Transverse colon (tissue), 4 donors: ENCODE measurements around the gene SLC4A5. TPM values are rescaled to one million over a fixed set of nuclear protein-coding genes. Genes with fewer than 3 reads are reported as not detected.
A peak's percentile ranks its signal among the peaks of the same experiment; 100 is the strongest.

ENCODE experiments used
- DNase-seq: peaks from one replicate; pipeline ENCODE4 v3.0.0-alpha.2; 2019
- H3K27ac ChIP-seq, 4 donors: fragments of 200-600 bp; sonication (generic); 2 replicates each; pipeline ENCODE4 v1.5.1; 2016 to 2018; ENCODE audit warnings: inconsistent platforms in 4 of 4
- H3K27me3 ChIP-seq: fragments of 200-600 bp; sonication (generic); 2 replicates; pipeline ENCODE4 v1.5.1; 2017; ENCODE audit warnings: inconsistent platforms
- H3K36me3 ChIP-seq, 4 donors: fragments of 200-600 bp; sonication (generic); 2 replicates each; pipeline ENCODE4 v1.5.1; 2017 to 2019; ENCODE audit warnings: inconsistent platforms in 4 of 4
- H3K4me1 ChIP-seq, 4 donors: fragments of 200-600 bp; sonication (generic); 2 replicates each; pipeline ENCODE4 v1.5.1; 2017 to 2020; ENCODE audit warnings: inconsistent platforms in 4 of 4
- H3K4me3 ChIP-seq, 4 donors: fragments of 200-600 bp; sonication (generic); 1 replicate in 1 of 4; 2 replicates in 3 of 4; pipeline versions ENCODE4 v1.5.1 to v1.6.1; 2017 to 2019; ENCODE audit warnings: inconsistent platforms in 4 of 4
- H3K9me3 ChIP-seq, 2 donors: fragments of 200-600 bp; sonication (generic); 2 replicates each; pipeline ENCODE4 v1.5.1; 2017 to 2019; ENCODE audit warnings: inconsistent platforms in 2 of 2
- EP300 ChIP-seq: sonication (generic); formaldehyde crosslinking; IDR thresholded peaks from one replicate; pipeline ENCODE4 v1.6.1; 2017; ENCODE audit warnings: antibody characterized with exemption, low read depth
- POLR2A ChIP-seq: fragments of 450-650 bp; IDR thresholded peaks from one replicate; pipeline ENCODE4 v1.6.1; 2016; ENCODE audit warnings: antibody characterized with exemption, mild to moderate bottlenecking, moderate library complexity
- POLR2AphosphoS5 ChIP-seq, 3 donors: sonication (generic); formaldehyde crosslinking; IDR thresholded peaks; one replicate each; pipeline ENCODE4 v1.6.1; 2016; ENCODE audit warnings: antibody characterized with exemption in 3 of 3
- WGBS, 2 donors: methylation state at CpG; one replicate each; pipeline ENCODE4 v1.1.5; 2018; ENCODE audit warnings: low coverage in 1 of 2; 5-methylcytosine and 5-hydroxymethylcytosine counted together
- in situ Hi-C, 4 donors: fragments of 200-750 bp; cut with MboI; loops; one replicate each; pipeline versions ENCODE4 v1.15.0 to v1.15.1; 2017; ENCODE audit warnings: low sequenced_read_pairs in 3 of 4, low pct_ligation_motif_present in 1 of 4, low pct_unique_long_range_greater_than_20kb in 1 of 4
- intact Hi-C: fragments of 100-400 bp; cut with DNase I; formaldehyde crosslinking; loops from one replicate; pipeline ENCODE4 v1.15.1; 2023; ENCODE audit warnings: low total_unique reads
- total RNA-seq, 4 donors: library from RNA; depleted of rRNA; stranded (reverse); fragments of >200 nt; gene quantifications; one replicate each; pipeline ENCODE4 v1.1.0, GENCODE V29; 2016
- TF ChIP-seq, protein P1 (sequence below), 5 experiments: fragments of 200-600 bp in 3 of 5; fragments of 450-650 bp in 2 of 5; sonication (generic) in 3 of 5; IDR thresholded peaks; 1 replicate in 2 of 5; 2 replicates in 3 of 5; pipeline ENCODE4 v1.5.1; 2016 to 2017; ENCODE audit warnings: antibody characterized with exemption in 5 of 5, inconsistent platforms in 3 of 5, mild to moderate bottlenecking in 2 of 5, moderate library complexity in 1 of 5

SLC4A5 gene
- total RNA-seq, 4 donors from 2014 or later: 0.37 to 6.1 (median 3.5) TPM

DNA sequence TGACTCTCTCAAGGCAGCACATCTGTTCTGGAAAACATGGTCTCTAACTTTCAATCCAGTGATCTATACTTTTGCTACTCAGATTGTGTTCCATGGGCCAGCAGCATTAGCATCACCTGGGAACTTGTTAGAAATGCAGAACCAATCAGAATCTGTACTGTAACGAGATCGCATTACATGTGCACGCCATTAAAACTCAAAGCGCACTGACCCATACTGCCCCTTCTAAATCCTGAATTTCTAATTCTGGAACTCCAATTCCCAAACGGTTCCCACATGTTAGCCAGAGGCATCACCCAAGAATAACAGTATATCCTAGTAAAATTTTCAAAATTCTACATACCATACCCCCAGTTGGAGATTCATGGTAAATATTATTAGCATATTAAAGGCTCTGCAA is 47.4 kb upstream of the SLC4A5 start:
- Histone ChIP-seq H3K4me1 (peaks cover 5 to 34% (median 19%) of the 10 kb centered on the region in 4 donors), H3K27me3 (no peaks in the 10 kb centered on the region), H3K27ac (no peak overlapping the region), H3K9me3 (no peaks in the 10 kb centered on the region), H3K36me3 (no peaks in the 10 kb centered on the region), H3K4me3 (peak overlapping the region in 3 of 4 donors; percentile 97 to 98 (median 97))
- intact Hi-C loops (no loop called here), in situ Hi-C loops (no loop called here)
- TF ChIP-seq EP300 (no peak), POLR2A (no peak), POLR2AphosphoS5 (IDR thresholded peaks at IDR 0.05) (no peak)
- TF ChIP-seq, protein P1, sequence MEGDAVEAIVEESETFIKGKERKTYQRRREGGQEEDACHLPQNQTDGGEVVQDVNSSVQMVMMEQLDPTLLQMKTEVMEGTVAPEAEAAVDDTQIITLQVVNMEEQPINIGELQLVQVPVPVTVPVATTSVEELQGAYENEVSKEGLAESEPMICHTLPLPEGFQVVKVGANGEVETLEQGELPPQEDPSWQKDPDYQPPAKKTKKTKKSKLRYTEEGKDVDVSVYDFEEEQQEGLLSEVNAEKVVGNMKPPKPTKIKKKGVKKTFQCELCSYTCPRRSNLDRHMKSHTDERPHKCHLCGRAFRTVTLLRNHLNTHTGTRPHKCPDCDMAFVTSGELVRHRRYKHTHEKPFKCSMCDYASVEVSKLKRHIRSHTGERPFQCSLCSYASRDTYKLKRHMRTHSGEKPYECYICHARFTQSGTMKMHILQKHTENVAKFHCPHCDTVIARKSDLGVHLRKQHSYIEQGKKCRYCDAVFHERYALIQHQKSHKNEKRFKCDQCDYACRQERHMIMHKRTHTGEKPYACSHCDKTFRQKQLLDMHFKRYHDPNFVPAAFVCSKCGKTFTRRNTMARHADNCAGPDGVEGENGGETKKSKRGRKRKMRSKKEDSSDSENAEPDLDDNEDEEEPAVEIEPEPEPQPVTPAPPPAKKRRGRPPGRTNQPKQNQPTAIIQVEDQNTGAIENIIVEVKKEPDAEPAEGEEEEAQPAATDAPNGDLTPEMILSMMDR (IDR thresholded peaks at IDR 0.05): no peak
- WGBS, 2 donors: 62 to 63% methylated on average over 5 of the region's 5 CpGs
- no peak for DNase-seq

DNA sequence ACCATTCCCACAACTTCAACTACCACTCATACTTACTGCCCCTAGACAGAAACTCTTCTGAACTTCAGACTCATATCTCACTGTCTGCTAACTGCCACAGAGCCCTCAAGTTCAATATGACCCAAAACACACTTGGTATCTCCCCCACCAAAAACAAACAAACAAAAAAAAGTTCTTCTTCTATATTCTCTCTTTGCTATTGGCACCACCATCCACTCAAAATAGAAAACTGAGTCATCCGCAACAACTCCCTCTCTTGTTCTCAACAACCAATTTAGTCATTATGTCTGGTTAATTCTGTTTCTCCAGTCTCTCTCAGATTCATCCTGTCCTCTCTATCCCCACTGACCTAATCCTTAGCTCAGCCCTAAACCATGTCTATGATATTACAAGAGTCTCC is 44.1 kb upstream of the SLC4A5 start:
- Histone ChIP-seq H3K9me3 (no peaks in the 10 kb centered on the region), H3K4me3 (no peak overlapping the region), H3K27me3 (no peaks in the 10 kb centered on the region), H3K36me3 (peaks cover 0 to 4% (median 0%) of the 10 kb centered on the region in 4 donors), H3K4me1 (peaks cover 5 to 45% (median 28%) of the 10 kb centered on the region in 4 donors), H3K27ac (no peak overlapping the region)
- TF ChIP-seq, protein P1 (IDR thresholded peaks at IDR 0.05): no peak
- TF ChIP-seq EP300 (no peak), POLR2A (no peak), POLR2AphosphoS5 (IDR thresholded peaks at IDR 0.05) (no peak)
- WGBS, 2 donors: 79 to 100% methylated on average over 1 of the region's 1 CpG
- DNase-seq: no peak
- intact Hi-C loops (no loop called here), in situ Hi-C loops (no loop called here)

DNA sequence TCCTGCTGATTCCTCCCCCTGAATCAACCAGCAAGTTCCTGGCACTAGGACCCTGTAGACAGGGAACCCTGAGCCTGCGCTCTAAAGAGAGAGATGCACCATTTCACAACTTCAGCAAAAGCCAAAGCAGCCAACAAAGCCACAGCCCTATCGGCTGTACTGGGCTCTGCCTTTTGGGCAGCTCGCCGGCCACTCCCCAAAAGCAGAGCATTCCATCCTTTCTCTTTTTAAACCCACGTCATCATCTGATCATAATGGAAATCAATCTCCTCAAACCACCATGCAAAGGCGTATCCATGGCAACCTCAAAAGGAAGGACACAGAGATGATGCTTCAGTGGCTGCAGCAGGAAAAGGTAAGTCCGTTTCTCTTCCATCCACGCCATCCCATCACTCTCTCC is 42.2 kb upstream of the SLC4A5 start:
- in situ Hi-C loops: no loop called here
- no peak overlapping the region for H3K27ac ChIP-seq
- 88 to 89% methylated on average over 7 to 8 of the region's 8 CpGs for WGBS, 2 donors
- H3K4me3 ChIP-seq: no peak overlapping the region
- H3K27me3 ChIP-seq: no peaks in the 10 kb centered on the region
- peaks cover 0 to 4% (median 0%) of the 10 kb centered on the region in 4 donors for H3K36me3 ChIP-seq
- no peaks in the 10 kb centered on the region for H3K9me3 ChIP-seq
- H3K4me1 ChIP-seq: peaks cover 5 to 43% (median 25%) of the 10 kb centered on the region in 4 donors
- intact Hi-C loops: no loop called here
- no peak for TF ChIP-seq EP300
- TF ChIP-seq, protein P1 (IDR thresholded peaks at IDR 0.05): no peak
- TF ChIP-seq POLR2AphosphoS5 (IDR thresholded peaks at IDR 0.05): no peak
- no peak for TF ChIP-seq POLR2A
- DNase-seq: no peak

DNA sequence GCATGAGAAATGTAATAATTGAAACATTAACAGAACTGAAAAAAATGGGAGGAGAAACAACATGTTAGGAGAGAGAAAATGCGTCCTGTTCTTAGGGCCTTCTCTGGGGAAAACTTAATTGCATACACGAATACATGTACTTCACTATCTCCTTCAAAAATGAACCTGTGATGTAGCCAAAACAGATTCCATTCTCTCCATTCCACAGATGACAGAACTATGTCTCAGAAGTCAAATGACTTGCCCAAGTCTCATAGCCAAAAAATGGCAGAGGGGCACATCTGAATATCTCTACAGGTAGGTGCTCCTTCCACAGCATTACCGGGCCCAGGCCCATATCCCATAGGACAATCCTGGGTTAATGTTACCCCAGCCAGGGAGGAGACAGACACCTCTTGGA is 40.8 kb upstream of the SLC4A5 start:
- H3K27me3 ChIP-seq: no peaks in the 10 kb centered on the region
- peaks cover 0 to 4% (median 0%) of the 10 kb centered on the region in 4 donors for H3K36me3 ChIP-seq
- in situ Hi-C loops (no loop called here), intact Hi-C loops (no loop called here)
- 83 to 86% methylated on average over 3 of the region's 3 CpGs for WGBS, 2 donors
- TF ChIP-seq POLR2AphosphoS5 (IDR thresholded peaks at IDR 0.05) (no peak), POLR2A (no peak), EP300 (no peak)
- TF ChIP-seq, protein P1 (IDR thresholded peaks at IDR 0.05): no peak
- H3K4me3 ChIP-seq: no peak overlapping the region
- peak overlapping the region in 2 of 4 donors; percentile 36 to 60 for H3K27ac ChIP-seq
- no peaks in the 10 kb centered on the region for H3K9me3 ChIP-seq
- peaks cover 10 to 43% (median 26%) of the 10 kb centered on the region in 4 donors for H3K4me1 ChIP-seq
- DNase-seq: no peak
